HL-60/S4 (cell line): ENCODE results near the gene TUT4.

Experiments
- in situ Hi-C: fragments of 300-500 bp; cut with MboI; formaldehyde crosslinking; loops from 2 replicates; pipeline ENCODE4 v1.14.3; 2022; ENCODE audit warnings: low sequenced_read_pairs

The TUT4 gene

GRCh38 chr1:52416811-52417210 lies 136.1 kb downstream of the TUT4 start:
- in situ Hi-C loops, result loop anchor here (10.0 kb wide), 1 partner anchor 268 kb away; no protein-coding TSS in a partner anchor

- in situ Hi-C loops, result loop anchor here (10.0 kb wide), 1 partner anchor 270 kb away; no protein-coding TSS in a partner anchor
Observed at GRCh38 chr1:52414942-52415341, 137.9 kb downstream of the TUT4 start.

- in situ Hi-C loops, result loop anchor here (10.0 kb wide), 1 partner anchor 271 kb away; no protein-coding TSS in a partner anchor
Observed at GRCh38 chr1:52413410-52413989, 139.4 kb downstream of the TUT4 start.

GRCh38 chr1:52404975-52405338 lies 147.9 kb downstream of the TUT4 start:
- in situ Hi-C loops, result no loop called here

- in situ Hi-C loops, result no loop called here
Observed at GRCh38 chr1:52404116-52404974, 148.5 kb downstream of the TUT4 start, which contains the start of the genes ORC1 and PRPF38A. TSS of gene ORC1 (minus strand) at chr1:52404423. CDS start at chr1:52402223, 2,200 bp downstream. TSS of gene PRPF38A (plus strand) at chr1:52404602. CDS start at chr1:52404750, 148 bp downstream.

GRCh38 chr1:52403566-52404115 lies 149.3 kb downstream of the TUT4 start:
- in situ Hi-C loops, result no loop called here

- in situ Hi-C loops, result no loop called here
Observed at GRCh38 chr1:52402860-52403240, 150.0 kb downstream of the TUT4 start.

- in situ Hi-C loops, result no loop called here
Observed at GRCh38 chr1:52400131-52400530, 152.8 kb downstream of the TUT4 start.

DNA sequence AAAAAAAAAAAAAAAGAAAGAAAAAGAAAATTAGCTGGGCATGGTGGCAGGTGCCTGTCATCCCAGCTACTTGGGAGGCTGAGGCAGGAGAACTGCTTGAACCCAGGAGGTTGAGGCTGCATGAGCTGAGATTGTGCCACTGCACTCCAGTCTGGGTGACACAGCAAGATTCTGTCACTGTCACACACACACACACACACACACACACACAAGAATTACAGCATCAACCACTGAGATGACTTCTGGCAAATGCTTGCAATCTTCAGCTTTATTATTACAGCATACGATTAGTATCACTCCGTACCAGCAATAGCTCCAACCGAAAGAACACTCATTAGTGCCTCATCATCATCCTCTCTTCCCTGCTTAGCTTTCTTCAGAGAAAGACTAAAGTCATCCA lies 153.3 kb downstream of the TUT4 start:
- in situ Hi-C loops, result no loop called here

GRCh38 chr1:52393174-52393573 lies 159.7 kb downstream of the TUT4 start:
- in situ Hi-C loops, result no loop called here

DNA sequence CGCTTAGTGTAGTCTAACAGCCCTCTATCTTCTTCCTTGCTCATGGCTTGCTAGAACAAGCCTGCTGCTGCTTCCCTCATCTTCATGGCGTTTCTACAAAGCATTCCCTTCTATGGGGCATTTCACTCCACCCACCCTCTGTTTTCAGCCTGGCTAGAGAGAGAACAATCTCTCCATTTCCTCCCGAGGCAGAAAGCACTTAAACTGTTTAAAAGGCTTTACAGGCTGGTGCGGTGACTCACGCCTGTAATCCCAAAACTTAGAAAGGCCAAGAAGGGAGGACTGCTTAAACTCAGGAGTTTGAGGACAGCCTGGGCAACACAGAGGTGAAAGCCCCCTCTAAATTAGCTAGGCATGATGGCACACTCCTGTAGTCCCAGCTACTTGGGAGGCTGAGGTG lies 166.4 kb downstream of the TUT4 start:
- in situ Hi-C loops, result no loop called here

DNA sequence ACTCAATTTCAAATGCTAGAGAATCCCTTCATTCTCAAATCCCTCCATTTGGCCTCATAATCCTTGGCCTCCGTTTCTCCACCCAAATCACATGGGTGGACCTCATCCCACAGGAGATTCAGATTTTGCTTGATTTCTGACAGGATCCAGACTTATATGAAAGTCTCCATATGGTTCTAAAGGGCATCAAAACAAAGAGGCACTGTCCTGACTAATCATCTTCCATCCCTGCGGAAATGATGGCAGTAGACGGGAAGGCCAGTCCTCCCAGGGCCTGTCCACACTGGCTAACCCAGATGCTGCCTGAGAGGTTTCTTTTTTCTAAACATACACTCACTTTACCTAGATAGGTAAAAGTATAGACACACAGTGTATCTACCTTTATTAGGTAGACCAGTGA lies 167.5 kb downstream of the TUT4 start:
- in situ Hi-C loops, result no loop called here
